ENCODE measurements around the gene EGLN2.

EGLN2 gene

GRCh38 chr19:40786060-40787037 is 12.6 kb upstream of the EGLN2 start:
- Mint-ChIP-seq H3K36me3 (ENCODE audit: low read depth) (peaks cover 8% of the 10 kb centered on the region), H3K27ac (no peak overlapping the region), H3K4me1 (peaks cover 2% of the 10 kb centered on the region), H3K4me3 (no peak overlapping the region), H3K9me3 (no peaks in the 10 kb centered on the region), H3K27me3 (ENCODE audit: low read depth) (peaks cover 10% of the 10 kb centered on the region)
- no peak for TF ChIP-seq CTCF (IDR thresholded peaks at IDR 0.05; ENCODE audit: unreplicated experiment in 3 of 3)

- Mint-ChIP-seq H3K27me3 (ENCODE audit: low read depth) (peaks cover 4% of the 10 kb centered on the region), H3K9me3 (no peaks in the 10 kb centered on the region), H3K4me3 (no peak overlapping the region), H3K36me3 (ENCODE audit: low read depth) (peaks cover 10% of the 10 kb centered on the region), H3K4me1 (peaks cover 5% of the 10 kb centered on the region), H3K27ac (peak overlapping the region; percentile 58 to 68 (median 59))
- TF ChIP-seq CTCF (IDR thresholded peaks at IDR 0.05; ENCODE audit: unreplicated experiment in 3 of 3), result no peak
Observed at GRCh38 chr19:40791349-40791748, 7.6 kb upstream of the EGLN2 start.

- Mint-ChIP-seq H3K4me3 (no peak overlapping the region), H3K36me3 (ENCODE audit: low read depth) (peaks cover 10% of the 10 kb centered on the region), H3K27ac (peak overlapping the region; percentile 44 to 68 (median 60)), H3K27me3 (ENCODE audit: low read depth) (peaks cover 4% of the 10 kb centered on the region), H3K4me1 (peaks cover 5% of the 10 kb centered on the region), H3K9me3 (no peaks in the 10 kb centered on the region)
- no peak for TF ChIP-seq CTCF (IDR thresholded peaks at IDR 0.05; ENCODE audit: unreplicated experiment in 3 of 3)
Observed at GRCh38 chr19:40791996-40792395, 7.0 kb upstream of the EGLN2 start.

GRCh38 chr19:40797166-40797962 is 1.6 kb upstream of the EGLN2 start:
- H3K36me3 Mint-ChIP-seq (ENCODE audit: low read depth), result peaks cover 9% of the 10 kb centered on the region
- H3K27me3 Mint-ChIP-seq (ENCODE audit: low read depth), result no peaks in the 10 kb centered on the region
- H3K9me3 Mint-ChIP-seq, result no peaks in the 10 kb centered on the region
- H3K4me1 Mint-ChIP-seq, result peaks cover 17% of the 10 kb centered on the region
- TF ChIP-seq CTCF (IDR thresholded peaks at IDR 0.05; ENCODE audit: unreplicated experiment in 3 of 3), result no peak
- H3K27ac Mint-ChIP-seq, result peak overlapping the region; percentile 99
- peak overlapping the region; percentile 91 to 98 (median 96) for H3K4me3 Mint-ChIP-seq

- peaks cover 12% of the 10 kb centered on the region for H3K36me3 Mint-ChIP-seq (ENCODE audit: low read depth)
- H3K27me3 Mint-ChIP-seq (ENCODE audit: low read depth), result no peaks in the 10 kb centered on the region
- H3K4me1 Mint-ChIP-seq, result peaks cover 25% of the 10 kb centered on the region
- TF ChIP-seq CTCF (IDR thresholded peaks at IDR 0.05; ENCODE audit: unreplicated experiment in 3 of 3), result peak; percentile 51 to 57 (median 53)
- peak overlapping the region; percentile 91 to 98 (median 96) for H3K4me3 Mint-ChIP-seq
- peak overlapping the region; percentile 99 for H3K27ac Mint-ChIP-seq
- H3K9me3 Mint-ChIP-seq, result no peaks in the 10 kb centered on the region
Observed at GRCh38 chr19:40797963-40798682, 868 bp upstream of the EGLN2 start.
